ENCODE data around the gene UTS2B. TPM values are rescaled to one million over a fixed set of nuclear protein-coding genes. Genes with fewer than 3 reads are reported as not detected.

UTS2B gene
- total and polyA plus RNA-seq, 9 of the 15 experiments (the other 6 are each of a cell fraction or from before 2014, with no cell fraction given) = 0.06 TPM; not detected in 8

GRCh38 chr3:191353022-191353777, 22.9 kb upstream of the UTS2B start (continued):
- TF ChIP-seq ZNF589 (CRISPR knock-in tag; IDR thresholded peaks at IDR 0.05; ENCODE audit: low read depth) (no peak), BRD9 (IDR thresholded peaks at IDR 0.05; ENCODE audit: low read depth, partially characterized antibody) (no peak), BDP1 (IDR thresholded peaks at IDR 0.05; ENCODE audit: insufficient read depth, insufficient read length) (no peak)

- CTCF ChIA-PET (ENCODE audit: low intra/inter-chr PET ratio) = no interaction called here
- POLR2A ChIA-PET = no interaction called here
- H3K36me3 ChIP-seq (ENCODE audit: control insufficient read depth, insufficient read depth, low read length) = peaks cover under 1% of the 10 kb centered on the region; the same call in 1 of the 3 replicates
- WGBS (ENCODE audit: insufficient coverage, low coverage, missing lambda C conversion rate) = no CpG with 5 or more reads among the region's 1 CpG
- peaks cover 15% of the 10 kb centered on the region for H3K79me2 ChIP-seq (ENCODE audit: control insufficient read depth, insufficient read depth, low read length)
- H3K9me3 ChIP-seq (replicated peaks; ENCODE audit: control insufficient read depth, insufficient read depth, low read depth, low read length) = no peaks in the 10 kb centered on the region
- no TSS peak for BruUV-seq (replicated peaks)
- FAIRE-seq = no peak
- no peak overlapping the region for H3K9ac ChIP-seq (ENCODE audit: insufficient read depth in 1 of 2, low read depth in 2 of 2, low read length in 2 of 2)
- no peaks in the 10 kb centered on the region for H4K20me1 ChIP-seq (replicated peaks; ENCODE audit: control insufficient read depth, insufficient read depth, low read length)
- intact Hi-C loops (cut with micrococcal nuclease) = no loop called here
- no peak overlapping the region for H3K4me2 ChIP-seq (ENCODE audit: insufficient read depth, low read length)
- no peak for ATAC-seq
- no peaks in the 10 kb centered on the region for H3K4me1 ChIP-seq (replicated peaks in 1 of 2; ENCODE audit: control insufficient read depth in 2 of 2, insufficient read depth in 2 of 2, low read length in 2 of 2)
- no peak overlapping the region for H3K4me3 ChIP-seq
- in situ Hi-C loops (cut with MboI) = no loop called here
- DNase-seq (ENCODE audit: extremely low read depth in 1 of 4, low spot score in 3 of 4) = no peak
- H3K27me3 ChIP-seq (ENCODE audit: control insufficient read depth in 2 of 2, insufficient read depth in 2 of 2, low read length in 2 of 2) = no peaks in the 10 kb centered on the region
- H3K9me1 ChIP-seq (ENCODE audit: control insufficient read depth, insufficient read depth, low read length) = no peaks in the 10 kb centered on the region
- no peak overlapping the region for H3K27ac ChIP-seq (ENCODE audit: extremely low read depth, low read depth, low read length)
- no peak overlapping the region for H2AFZ ChIP-seq (ENCODE audit: low read depth, low read length)
- TF ChIP-seq HDGF (IDR thresholded peaks at IDR 0.05) (no peak), ZNF717 (CRISPR knock-in tag; IDR thresholded peaks at IDR 0.05) (no peak), HOMEZ (CRISPR knock-in tag; IDR thresholded peaks at IDR 0.05) (no peak), GATAD2A (IDR thresholded peaks at IDR 0.05) (no peak), ZNF12 (CRISPR knock-in tag; IDR thresholded peaks at IDR 0.05) (no peak), MBD1 (CRISPR knock-in tag; IDR thresholded peaks at IDR 0.05) (no peak), ZNF707 (CRISPR knock-in tag; conservative IDR thresholded peaks at IDR 0.05) (no peak), RAD51 (IDR thresholded peaks at IDR 0.05; ENCODE audit: borderline replicate concordance, low read depth) (no peak), SP1 (CRISPR knock-in tag; IDR thresholded peaks at IDR 0.05) (no peak), ZKSCAN3 (CRISPR knock-in tag; IDR thresholded peaks at IDR 0.05) (no peak), AFF1 (IDR thresholded peaks at IDR 0.05; ENCODE audit: low read depth in 1 of 2, partially characterized antibody in 2 of 2) (no peak), NFE2 (IDR thresholded peaks at IDR 0.05; ENCODE audit: low read depth) (no peak), ZNF324 (CRISPR knock-in tag; IDR thresholded peaks at IDR 0.05) (no peak)
Observed at GRCh38 chr3:191352014-191352413, 21.7 kb upstream of the UTS2B start.

All from K562 (cell line).